Hematopoietic multipotent progenitor cell treated with erythropoietin and hydrocortisone succinate and interleukin-3 and kit ligand, for 15 days (in vitro differentiated cells): ENCODE measurements around the gene ECT2L.

Experiments used
- DNase-seq: peaks from one replicate; pipeline ENCODE4 v3.0.0-alpha.2; 2015; ENCODE audit warnings: low spot score

The ECT2L gene

GRCh38 chr6:138862456-138862855 is 66.6 kb downstream of the ECT2L start:
- no peak for DNase-seq

GRCh38 chr6:138863321-138863720 is 67.4 kb downstream of the ECT2L start:
- DNase-seq: no peak

DNA sequence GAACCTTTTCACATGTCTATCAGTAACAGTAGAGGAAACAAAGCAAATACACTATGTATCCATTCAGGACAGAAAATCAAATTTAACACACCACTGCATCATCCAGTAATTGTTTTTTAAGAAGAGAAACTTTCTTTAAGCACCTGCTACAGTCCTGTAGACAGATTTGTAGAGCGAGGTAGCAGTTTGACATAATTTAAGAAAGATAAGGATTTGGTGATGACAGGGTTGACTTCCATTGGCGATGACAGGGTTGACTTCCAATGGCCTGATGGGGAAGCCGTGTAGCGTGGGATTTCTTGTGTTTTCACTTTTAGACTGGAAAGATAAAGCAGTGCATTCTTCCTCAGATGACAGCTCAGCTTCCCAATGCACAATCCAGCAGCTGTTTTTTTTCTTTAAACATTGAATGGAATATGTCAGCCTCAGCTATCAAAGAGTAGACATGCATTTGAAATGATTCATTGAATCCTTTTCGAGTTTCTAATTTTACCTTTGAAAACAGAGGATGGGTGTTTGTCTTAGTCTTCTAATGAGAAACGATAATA is 68.5 kb downstream of the ECT2L start:
- DNase-seq: no peak

DNA sequence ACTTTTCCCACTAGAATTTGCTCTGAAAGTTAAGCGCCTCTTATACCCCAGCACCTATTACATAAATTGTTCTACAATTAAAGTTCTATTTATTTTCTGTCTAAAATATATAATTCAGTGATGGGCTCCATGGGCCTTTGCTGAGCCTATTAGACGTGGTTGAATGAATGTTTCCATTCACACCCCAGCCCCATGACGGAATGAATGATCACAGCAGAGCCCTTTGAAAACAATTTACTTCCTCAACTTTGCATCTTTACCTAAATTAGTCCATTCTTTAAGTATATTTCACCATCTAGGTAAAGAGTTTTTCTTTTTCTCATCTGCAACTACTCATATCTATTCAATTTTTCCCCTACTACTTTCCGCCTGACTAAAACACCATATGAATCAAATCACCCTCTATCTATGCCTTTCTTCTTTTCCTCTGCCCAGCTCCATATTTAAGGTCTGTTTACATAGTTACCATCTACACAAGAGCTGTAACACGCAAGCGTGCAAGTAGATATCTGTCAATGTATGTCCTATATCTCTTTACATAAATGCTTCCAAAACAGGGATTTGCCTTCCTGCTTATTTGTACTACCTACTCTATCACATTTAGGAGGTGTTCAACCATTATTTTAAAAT is 69.7 kb downstream of the ECT2L start:
- DNase-seq: no peak

GRCh38 chr6:138868181-138868580 is 72.3 kb downstream of the ECT2L start:
- DNase-seq: no peak

DNA sequence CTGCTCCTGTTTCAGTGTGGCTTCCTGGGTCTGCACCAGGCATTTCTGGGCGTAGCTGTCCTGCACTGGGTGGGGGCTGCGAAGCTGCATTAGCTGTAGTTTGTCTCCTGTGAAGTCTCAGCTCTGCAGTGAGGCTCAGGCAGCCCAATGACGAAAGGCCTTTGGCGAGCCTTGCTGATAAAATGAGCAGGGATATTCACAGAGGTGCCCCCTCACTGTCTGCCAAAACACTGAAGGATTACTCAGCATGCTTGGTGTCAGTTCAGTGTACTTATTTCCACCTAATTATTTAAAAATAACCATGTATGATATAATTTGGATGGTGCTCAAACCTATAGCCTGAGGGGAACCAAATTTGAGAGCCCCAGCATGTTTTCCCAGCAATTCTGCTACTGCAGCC is 73.5 kb downstream of the ECT2L start:
- DNase-seq: no peak

DNA sequence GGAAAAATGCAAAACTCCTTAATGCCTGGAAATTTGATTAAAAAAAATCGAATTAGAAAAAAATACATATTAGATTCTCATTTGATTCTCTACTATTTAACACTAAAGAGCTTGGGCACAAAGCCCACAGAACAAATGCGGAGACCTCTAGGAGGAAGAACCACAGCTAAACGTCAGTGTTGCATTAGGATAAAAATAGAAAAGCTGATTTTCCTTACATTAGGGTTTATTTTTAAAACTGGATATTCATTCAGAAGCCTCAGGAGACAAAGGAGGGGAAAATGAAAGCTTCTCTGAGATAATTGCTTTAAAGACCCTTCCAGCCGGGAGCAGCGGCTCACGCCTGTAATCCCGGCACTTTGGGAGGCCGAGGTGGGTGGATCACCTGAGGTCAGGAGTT is 77.3 kb downstream of the ECT2L start:
- DNase-seq: no peak

DNA sequence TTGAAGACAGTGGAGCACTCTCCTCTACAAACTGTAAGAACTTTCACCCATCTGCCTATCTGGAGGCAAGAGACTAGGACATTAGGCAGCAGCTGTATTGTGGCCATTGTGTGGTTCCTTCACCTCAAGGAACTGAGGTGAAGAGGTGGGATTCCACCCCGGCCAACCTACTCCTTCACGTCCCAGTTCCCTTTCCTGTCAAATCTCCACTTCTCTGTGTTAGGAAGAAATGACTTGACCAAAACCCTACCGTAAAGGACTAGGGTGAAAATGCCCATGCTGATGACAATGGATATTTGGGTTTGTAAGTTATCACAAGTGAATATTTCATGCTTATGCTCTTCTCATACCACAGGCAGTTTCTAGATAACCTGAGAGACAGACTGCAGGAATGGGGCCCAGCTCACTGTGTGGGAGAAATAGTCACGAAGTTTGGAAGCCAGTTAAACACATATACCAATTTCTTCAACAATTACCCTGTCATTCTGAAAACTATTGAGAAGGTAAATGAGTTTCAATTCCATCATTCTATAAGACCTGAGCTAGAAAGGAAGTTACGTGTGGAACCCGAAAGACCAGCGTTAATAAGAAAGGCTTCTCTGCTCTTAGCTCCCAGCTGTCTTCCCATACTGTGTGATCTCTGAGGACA is 86.6 kb downstream of the ECT2L start:
- no peak for DNase-seq

- no peak for DNase-seq
Observed at GRCh38 chr6:138885156-138885819, 89.4 kb downstream of the ECT2L start.

DNA sequence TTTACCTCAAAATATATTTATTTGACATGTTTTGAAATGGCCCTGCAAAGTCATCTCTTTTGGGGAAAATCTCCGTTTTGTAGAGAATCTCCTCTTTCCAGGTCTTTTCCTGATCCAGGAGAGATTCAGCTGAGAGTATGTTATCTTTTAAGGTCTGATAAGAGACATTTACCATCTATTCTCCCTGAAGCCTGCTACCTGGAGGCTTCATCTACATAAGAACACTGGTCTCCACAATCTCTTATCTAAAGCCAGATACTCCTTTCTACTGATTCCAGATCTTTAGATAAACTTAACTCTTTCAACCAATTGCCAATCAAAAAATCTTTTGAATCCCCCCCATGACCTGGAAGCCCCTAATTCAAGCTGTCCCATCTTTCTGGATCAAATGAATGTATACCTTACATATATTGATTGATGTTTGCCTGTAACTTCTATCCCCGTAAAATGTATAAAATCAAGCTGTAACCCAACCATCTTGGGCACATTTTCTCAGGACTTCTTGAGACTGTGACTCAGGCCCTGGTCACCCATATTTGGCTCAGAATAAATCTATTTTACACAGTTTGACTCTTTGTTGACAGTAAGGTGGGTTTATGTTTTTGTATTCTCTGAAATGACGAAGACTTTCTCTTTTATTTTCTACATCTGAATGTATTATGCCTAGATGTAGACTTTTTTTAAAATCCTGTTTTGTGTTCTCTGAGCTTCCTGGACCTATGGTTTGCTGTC is 95.5 kb downstream of the ECT2L start:
- no peak for DNase-seq

DNA sequence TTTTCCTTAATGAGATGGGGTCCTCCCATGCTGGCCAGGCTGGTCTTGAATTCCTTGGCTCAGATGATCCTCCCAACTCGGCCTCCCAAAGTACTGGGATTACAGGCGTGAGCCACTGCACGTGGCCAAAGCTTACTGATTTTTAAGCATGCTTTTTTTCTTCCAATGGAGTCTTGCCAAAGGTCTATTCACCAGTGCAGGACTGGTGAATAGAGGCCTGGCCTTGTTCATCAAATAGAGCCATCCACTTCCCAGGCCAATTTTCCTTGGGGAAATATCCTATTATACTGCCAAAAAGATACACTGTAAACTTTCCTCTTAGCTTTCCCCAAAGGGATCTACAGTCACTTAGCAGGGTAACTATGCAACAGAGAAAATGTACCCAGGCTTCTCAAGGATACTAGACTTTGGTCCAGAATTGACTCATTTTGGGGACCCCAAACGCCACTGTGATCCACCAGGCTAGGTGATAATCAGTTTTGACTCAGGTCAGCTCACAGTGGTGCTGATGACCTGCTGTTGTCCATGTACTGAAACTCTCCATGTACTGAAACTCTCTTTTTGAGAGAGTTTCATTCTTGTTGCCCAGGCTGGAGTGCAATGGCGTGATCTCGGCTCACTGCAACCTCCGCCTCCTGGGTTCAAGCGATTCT is 100.3 kb downstream of the ECT2L start:
- DNase-seq: no peak

- no peak for DNase-seq
Observed at GRCh38 chr6:138897031-138897430, 101.1 kb downstream of the ECT2L start.

GRCh38 chr6:138907167-138907566 is 111.3 kb downstream of the ECT2L start:
- no peak for DNase-seq

DNA sequence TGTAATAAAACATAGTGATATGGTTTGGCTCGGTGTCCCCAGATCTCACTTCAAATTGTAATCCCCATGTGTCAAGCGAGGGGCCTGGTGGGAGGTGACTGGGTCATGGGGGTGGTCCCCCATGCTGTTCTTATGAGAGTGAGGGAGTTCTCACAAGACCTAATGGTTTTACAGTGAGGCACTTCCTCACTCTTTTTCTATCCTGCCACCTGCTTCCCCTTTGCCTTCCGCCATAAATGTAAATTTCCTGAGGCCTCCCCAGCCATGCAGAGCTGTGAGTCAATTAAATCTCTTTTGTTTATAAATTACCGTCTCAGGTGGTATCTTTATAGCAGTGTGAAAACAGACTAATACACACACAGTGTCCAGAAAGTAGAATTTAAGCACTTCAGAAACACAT is 113.6 kb downstream of the ECT2L start:
- DNase-seq: no peak

- DNase-seq: no peak
Observed at GRCh38 chr6:138909975-138910374, 114.1 kb downstream of the ECT2L start.

GRCh38 chr6:138912308-138912707 is 116.4 kb downstream of the ECT2L start:
- no peak for DNase-seq

DNA sequence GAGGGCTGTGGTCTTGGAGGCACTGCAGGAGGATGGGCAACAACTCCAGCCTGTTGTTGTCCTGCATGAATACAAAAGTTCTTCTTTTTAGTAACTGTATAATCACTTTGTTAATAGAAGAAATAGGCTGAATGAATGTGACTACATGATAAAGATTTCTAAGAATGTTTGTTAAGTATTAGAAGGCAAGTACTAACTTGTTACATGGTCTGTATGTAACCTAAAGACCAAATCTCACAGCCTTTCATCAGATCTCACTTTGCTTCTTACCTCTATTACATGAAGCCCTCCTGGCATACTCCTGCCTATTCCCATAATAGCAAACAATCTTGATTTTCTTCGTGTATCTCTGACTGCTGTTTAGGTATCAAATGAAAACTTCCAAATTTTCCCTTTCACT is 118.8 kb downstream of the ECT2L start:
- no peak for DNase-seq

- DNase-seq: no peak
Observed at GRCh38 chr6:138920906-138921305, 125.0 kb downstream of the ECT2L start.

GRCh38 chr6:138923561-138923960 is 127.7 kb downstream of the ECT2L start:
- DNase-seq: no peak

DNA sequence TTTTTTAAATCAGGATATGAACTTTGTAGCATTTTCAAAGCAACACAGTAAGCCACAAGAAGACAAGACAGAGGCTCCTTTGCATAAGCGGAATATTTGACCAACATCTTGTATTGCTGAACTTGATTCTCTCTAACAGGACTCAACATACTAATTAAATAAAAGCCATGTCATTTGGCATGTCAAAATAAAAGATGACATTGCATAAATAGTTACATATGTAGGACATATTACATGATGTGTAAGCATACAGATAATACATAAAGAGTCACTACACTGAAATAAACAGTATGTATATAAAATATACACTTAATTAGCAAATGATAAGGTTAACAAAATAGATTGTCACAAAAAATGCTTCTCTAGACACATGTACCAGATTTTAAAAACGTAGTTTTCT is 129.9 kb downstream of the ECT2L start:
- DNase-seq: no peak

- DNase-seq: no peak
Observed at GRCh38 chr6:138926579-138926978, 130.7 kb downstream of the ECT2L start.

- no peak for DNase-seq
Observed at GRCh38 chr6:138931660-138932059, 135.8 kb downstream of the ECT2L start.
